Activated T-cell treated with anti-CD3 and anti-CD28 coated beads, Interleukin-2, amount 50 U/mL, for 4 hours (primary cell): ENCODE measurements around the gene MLKL. TPM values are rescaled to one million over a fixed set of nuclear protein-coding genes. Genes with fewer than 3 reads are reported as not detected.
"Not testable (repeated sequence)": the region's sequence is repeated elsewhere in the genome, so short reads cannot be mapped to it uniquely, and the experiment has no call there.

ENCODE experiments used
- ATAC-seq, 2 donors: fragments of 200-7000 bp; cut with Tn5 transposase; one replicate each; pipeline ENCODE4 v1.10.0; 2021
- DNase-seq: peaks from one replicate; pipeline ENCODE4 v3.0.0-alpha.2; 2020
- H3K27me3 Mint-ChIP-seq: one replicate; pipeline ENCODE4 v1.8.0; 2021; ENCODE audit warnings: low read depth, mixed read lengths
- H3K36me3 Mint-ChIP-seq: one replicate; pipeline ENCODE4 v1.8.0; 2022; ENCODE audit warnings: mixed read lengths; ENCODE audit not compliant: insufficient read depth
- H3K4me1 Mint-ChIP-seq: one replicate; pipeline ENCODE4 v1.8.0; 2021; ENCODE audit warnings: low read depth, mixed read lengths
- H3K4me3 Mint-ChIP-seq: one replicate; pipeline ENCODE4 v1.8.0; 2021; ENCODE audit warnings: mild to moderate bottlenecking, moderate library complexity, mixed read lengths
- H3K9me3 Mint-ChIP-seq: one replicate; pipeline ENCODE4 v1.8.0; 2021; ENCODE audit warnings: mixed read lengths
- total RNA-seq, 3 donors: library from RNA; stranded (reverse); gene quantifications; one replicate each; pipeline ENCODE4 v1.2.1, GENCODE V29; 2021

The MLKL gene
- total RNA-seq, 3 donors from 2014 or later: 27.5 to 36.6 (median 30.9) TPM

- Mint-ChIP-seq H3K4me1 (no peaks in the 10 kb centered on the region), H3K4me3 (no peak overlapping the region), H3K9me3 (peaks cover 11% of the 10 kb centered on the region), H3K36me3 (no peaks in the 10 kb centered on the region), H3K27me3 (peaks cover 6% of the 10 kb centered on the region)
- ATAC-seq (no peak), DNase-seq (no peak)
Measured at GRCh38 chr16:74723256-74723655, 22.6 kb upstream of the MLKL start.

- H3K4me1 Mint-ChIP-seq, DNase-seq, H3K4me3 Mint-ChIP-seq, H3K9me3 Mint-ChIP-seq, ATAC-seq, H3K36me3 Mint-ChIP-seq, H3K27me3 Mint-ChIP-seq: not testable (repeated sequence)
Measured at GRCh38 chr16:74722156-74722555, 21.5 kb upstream of the MLKL start.

- no peak overlapping the region for H3K4me3 Mint-ChIP-seq
- no peaks in the 10 kb centered on the region for H3K36me3 Mint-ChIP-seq
- ATAC-seq (no peak), DNase-seq (no peak)
- peaks cover 6% of the 10 kb centered on the region for H3K27me3 Mint-ChIP-seq
- peaks cover 4% of the 10 kb centered on the region for H3K9me3 Mint-ChIP-seq
- no peaks in the 10 kb centered on the region for H3K4me1 Mint-ChIP-seq
Measured at GRCh38 chr16:74721716-74722115, 21.1 kb upstream of the MLKL start.

GRCh38 chr16:74720579-74720978 is 19.9 kb upstream of the MLKL start:
- no peaks in the 10 kb centered on the region for H3K36me3 Mint-ChIP-seq
- no peaks in the 10 kb centered on the region for H3K4me1 Mint-ChIP-seq
- H3K27me3 Mint-ChIP-seq: peaks cover 6% of the 10 kb centered on the region
- no peak overlapping the region for H3K4me3 Mint-ChIP-seq
- ATAC-seq (no peak), DNase-seq (no peak)
- H3K9me3 Mint-ChIP-seq: no peaks in the 10 kb centered on the region

GRCh38 chr16:74718741-74719610 is 18.3 kb upstream of the MLKL start:
- no peaks in the 10 kb centered on the region for H3K4me1 Mint-ChIP-seq
- no peak overlapping the region for H3K4me3 Mint-ChIP-seq
- H3K27me3 Mint-ChIP-seq: peaks cover 6% of the 10 kb centered on the region
- DNase-seq (no peak), ATAC-seq (no peak)
- no peaks in the 10 kb centered on the region for H3K9me3 Mint-ChIP-seq
- no peaks in the 10 kb centered on the region for H3K36me3 Mint-ChIP-seq

GRCh38 chr16:74718140-74718539 is 17.5 kb upstream of the MLKL start:
- ATAC-seq: no peak
- Mint-ChIP-seq H3K4me1 (no peaks in the 10 kb centered on the region), H3K36me3 (no peaks in the 10 kb centered on the region), H3K4me3 (no peak overlapping the region), H3K27me3 (peaks cover 3% of the 10 kb centered on the region), H3K9me3 (no peaks in the 10 kb centered on the region)
- DNase-seq: no peak

GRCh38 chr16:74717367-74717766 is 16.7 kb upstream of the MLKL start:
- H3K4me1 Mint-ChIP-seq: no peaks in the 10 kb centered on the region

GRCh38 chr16:74716355-74716754 is 15.7 kb upstream of the MLKL start:
- DNase-seq (no peak), ATAC-seq (no peak)
- no peaks in the 10 kb centered on the region for H3K9me3 Mint-ChIP-seq
- no peak overlapping the region for H3K4me3 Mint-ChIP-seq
- H3K27me3 Mint-ChIP-seq: no peaks in the 10 kb centered on the region
- no peaks in the 10 kb centered on the region for H3K4me1 Mint-ChIP-seq
- H3K36me3 Mint-ChIP-seq: no peaks in the 10 kb centered on the region

More at GRCh38 chr16:74717367-74717766, 16.7 kb upstream of the MLKL start:
- H3K27me3 Mint-ChIP-seq: no peaks in the 10 kb centered on the region
- DNase-seq (no peak), ATAC-seq (no peak)
- no peaks in the 10 kb centered on the region for H3K9me3 Mint-ChIP-seq
- no peaks in the 10 kb centered on the region for H3K36me3 Mint-ChIP-seq
- H3K4me3 Mint-ChIP-seq: no peak overlapping the region

GRCh38 chr16:74713876-74714275 is 13.2 kb upstream of the MLKL start:
- H3K36me3 Mint-ChIP-seq: no peaks in the 10 kb centered on the region
- peaks cover 1% of the 10 kb centered on the region for H3K4me1 Mint-ChIP-seq
- H3K27me3 Mint-ChIP-seq: no peaks in the 10 kb centered on the region
- ATAC-seq: no peak
- no peaks in the 10 kb centered on the region for H3K9me3 Mint-ChIP-seq
- DNase-seq: no peak
- no peak overlapping the region for H3K4me3 Mint-ChIP-seq

- H3K36me3 Mint-ChIP-seq: no peaks in the 10 kb centered on the region
- peaks cover 1% of the 10 kb centered on the region for H3K4me1 Mint-ChIP-seq
- H3K9me3 Mint-ChIP-seq: no peaks in the 10 kb centered on the region
- no peak for DNase-seq
- H3K4me3 Mint-ChIP-seq: no peak overlapping the region
- no peak for ATAC-seq
- no peaks in the 10 kb centered on the region for H3K27me3 Mint-ChIP-seq
Measured at GRCh38 chr16:74713325-74713724, 12.7 kb upstream of the MLKL start.

- no peak for ATAC-seq
- Mint-ChIP-seq H3K4me3 (no peak overlapping the region), H3K27me3 (no peaks in the 10 kb centered on the region), H3K36me3 (no peaks in the 10 kb centered on the region), H3K9me3 (no peaks in the 10 kb centered on the region), H3K4me1 (peaks cover 1% of the 10 kb centered on the region)
- no peak for DNase-seq
Measured at GRCh38 chr16:74711938-74712337, 11.3 kb upstream of the MLKL start.

- Mint-ChIP-seq H3K4me1 (peaks cover 1% of the 10 kb centered on the region), H3K36me3 (no peaks in the 10 kb centered on the region), H3K27me3 (no peaks in the 10 kb centered on the region), H3K9me3 (no peaks in the 10 kb centered on the region), H3K4me3 (no peak overlapping the region)
- DNase-seq (no peak), ATAC-seq (no peak)
Measured at GRCh38 chr16:74710401-74710800, 9.7 kb upstream of the MLKL start.

GRCh38 chr16:74709441-74709877 is 8.8 kb upstream of the MLKL start:
- ATAC-seq: peak; percentile 97 to 98
- no peaks in the 10 kb centered on the region for H3K27me3 Mint-ChIP-seq
- H3K4me3 Mint-ChIP-seq: no peak overlapping the region
- no peaks in the 10 kb centered on the region for H3K36me3 Mint-ChIP-seq
- DNase-seq: peak; percentile 81
- H3K9me3 Mint-ChIP-seq: no peaks in the 10 kb centered on the region
- H3K4me1 Mint-ChIP-seq: peaks cover 6% of the 10 kb centered on the region

- Mint-ChIP-seq H3K36me3 (peaks cover 8% of the 10 kb centered on the region), H3K27me3 (no peaks in the 10 kb centered on the region)
- ATAC-seq: peak in 1 of 2 donors; percentile 12
Measured at GRCh38 chr16:74700116-74700437, 585 bp downstream of the MLKL start.

GRCh38 chr16:74699666-74700065 is 996 bp downstream of the MLKL start:
- DNase-seq (no peak), ATAC-seq (no peak)
- H3K4me1 Mint-ChIP-seq: peaks cover 53% of the 10 kb centered on the region
- H3K9me3 Mint-ChIP-seq: no peaks in the 10 kb centered on the region
- H3K36me3 Mint-ChIP-seq: peaks cover 8% of the 10 kb centered on the region
- H3K4me3 Mint-ChIP-seq: peak overlapping the region; percentile 98
- H3K27me3 Mint-ChIP-seq: no peaks in the 10 kb centered on the region

More at GRCh38 chr16:74700116-74700437, 585 bp downstream of the MLKL start:
- Mint-ChIP-seq H3K9me3 (no peaks in the 10 kb centered on the region), H3K4me1 (peaks cover 56% of the 10 kb centered on the region), H3K4me3 (peak overlapping the region; percentile 98)
- DNase-seq: no peak
